Measurements from ENCODE around the gene ERP44. TPM values are rescaled to one million over a fixed set of nuclear protein-coding genes. Genes with fewer than 3 reads are reported as not detected.

The ERP44 gene
- total RNA-seq, 1 experiment from 2014 or later, result 10.1 TPM

DNA sequence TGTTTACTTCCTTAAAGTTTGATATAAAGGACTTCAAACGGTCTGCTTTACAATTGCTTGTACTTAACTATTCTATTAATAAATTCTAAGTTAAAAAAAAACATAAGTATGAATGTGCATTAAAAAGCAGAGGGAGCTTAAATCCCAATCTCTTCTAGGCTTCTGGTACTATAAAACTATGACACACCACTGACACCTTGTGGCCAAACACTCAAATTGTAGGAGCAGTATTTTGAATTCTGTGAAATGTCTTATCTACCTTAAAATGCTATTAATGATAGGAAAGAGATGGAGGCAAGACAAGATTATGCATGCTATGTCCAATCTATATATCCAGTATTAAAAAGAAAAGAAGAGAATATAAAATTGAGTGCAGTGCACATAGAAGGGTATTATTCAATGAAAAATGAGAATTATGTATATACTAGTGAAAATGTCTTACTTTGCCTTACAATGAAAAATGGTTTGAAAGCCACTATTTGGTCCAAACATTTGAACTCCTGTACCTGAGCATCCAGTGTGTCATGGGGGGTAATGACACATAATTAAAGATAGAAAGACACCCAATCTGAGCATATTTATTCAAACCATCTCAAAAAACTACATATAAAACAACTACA lies 87.6 kb downstream of the ERP44 start:
- DNase-seq (ENCODE audit: low read depth, low spot score) (no peak), ATAC-seq (no peak)
- in situ Hi-C loops (cut with HindIII; ENCODE audit: low pct_unique_long_range_greater_than_20kb, low sequenced_read_pairs), result no loop called here
- Histone ChIP-seq H3K27me3 (ENCODE audit: control insufficient read depth, insufficient read depth, low read length) (no peaks in the 10 kb centered on the region), H3K9me3 (ENCODE audit: control insufficient read depth, insufficient read depth, low read depth, low read length) (no peaks in the 10 kb centered on the region), H3K27ac (ENCODE audit: low read length) (no peak overlapping the region), H3K4me1 (ENCODE audit: control insufficient read depth, insufficient read depth, low read length) (no peaks in the 10 kb centered on the region), H3K4me3 (ENCODE audit: low read depth in 2 of 2, low read length in 2 of 2) (no peak overlapping the region), H3K36me3 (ENCODE audit: control insufficient read depth, insufficient read depth, low read length) (no peaks in the 10 kb centered on the region)
- intact Hi-C loops (cut with micrococcal nuclease; ENCODE audit: unreplicated experiment), result loop anchor here (5.0 to 10.0 kb wide), 3 partner anchors 189 to 849 kb away; partner anchors contain the start of gene NR4A3
- ChIA-PET POLR2A (no interaction called here), CTCF (no interaction called here)
- BruUV-seq (replicated peaks), result no TSS peak
- TF ChIP-seq, protein P1, sequence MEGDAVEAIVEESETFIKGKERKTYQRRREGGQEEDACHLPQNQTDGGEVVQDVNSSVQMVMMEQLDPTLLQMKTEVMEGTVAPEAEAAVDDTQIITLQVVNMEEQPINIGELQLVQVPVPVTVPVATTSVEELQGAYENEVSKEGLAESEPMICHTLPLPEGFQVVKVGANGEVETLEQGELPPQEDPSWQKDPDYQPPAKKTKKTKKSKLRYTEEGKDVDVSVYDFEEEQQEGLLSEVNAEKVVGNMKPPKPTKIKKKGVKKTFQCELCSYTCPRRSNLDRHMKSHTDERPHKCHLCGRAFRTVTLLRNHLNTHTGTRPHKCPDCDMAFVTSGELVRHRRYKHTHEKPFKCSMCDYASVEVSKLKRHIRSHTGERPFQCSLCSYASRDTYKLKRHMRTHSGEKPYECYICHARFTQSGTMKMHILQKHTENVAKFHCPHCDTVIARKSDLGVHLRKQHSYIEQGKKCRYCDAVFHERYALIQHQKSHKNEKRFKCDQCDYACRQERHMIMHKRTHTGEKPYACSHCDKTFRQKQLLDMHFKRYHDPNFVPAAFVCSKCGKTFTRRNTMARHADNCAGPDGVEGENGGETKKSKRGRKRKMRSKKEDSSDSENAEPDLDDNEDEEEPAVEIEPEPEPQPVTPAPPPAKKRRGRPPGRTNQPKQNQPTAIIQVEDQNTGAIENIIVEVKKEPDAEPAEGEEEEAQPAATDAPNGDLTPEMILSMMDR (IDR thresholded peaks at IDR 0.05), result peak; percentile 64; the same call in 1 of the 2 replicates
- no peak for TF ChIP-seq POLR2AphosphoS5 (IDR thresholded peaks at IDR 0.05; ENCODE audit: low read depth, low read length)

DNA sequence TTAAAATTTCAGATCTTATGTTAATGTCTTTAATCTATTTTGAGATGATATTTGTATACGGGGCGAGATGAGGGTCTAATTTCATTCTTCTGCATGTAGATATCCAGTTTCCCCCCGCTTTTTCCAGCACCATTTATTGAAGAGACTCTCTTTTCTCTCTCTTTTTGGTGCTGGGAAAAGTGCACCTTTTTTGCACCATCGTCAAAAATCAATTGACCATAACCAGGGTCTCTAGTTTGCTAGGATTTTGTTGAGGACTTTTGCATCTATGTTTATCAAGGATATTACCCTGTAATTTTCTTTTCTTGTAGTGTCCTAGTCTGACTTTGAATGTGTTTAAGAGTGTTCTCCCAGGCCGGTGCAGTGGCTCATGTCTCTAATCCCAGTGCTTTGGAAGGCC lies 99.0 kb downstream of the ERP44 start:
- DNase-seq (ENCODE audit: low read depth, low spot score) (no peak), ATAC-seq (no peak)
- POLR2A ChIA-PET, result no interaction called here
- TF ChIP-seq, protein P1 (IDR thresholded peaks at IDR 0.05), result no peak
- TF ChIP-seq TCF7L2 (IDR thresholded peaks at IDR 0.05; ENCODE audit: low read depth, low read length) (no peak), POLR2AphosphoS5 (IDR thresholded peaks at IDR 0.05; ENCODE audit: low read depth, low read length) (no peak), SIN3A (IDR thresholded peaks at IDR 0.05; ENCODE audit: borderline replicate concordance, insufficient read depth, low read depth, low read length) (no peak)
- TF ChIP-seq, protein P2, sequence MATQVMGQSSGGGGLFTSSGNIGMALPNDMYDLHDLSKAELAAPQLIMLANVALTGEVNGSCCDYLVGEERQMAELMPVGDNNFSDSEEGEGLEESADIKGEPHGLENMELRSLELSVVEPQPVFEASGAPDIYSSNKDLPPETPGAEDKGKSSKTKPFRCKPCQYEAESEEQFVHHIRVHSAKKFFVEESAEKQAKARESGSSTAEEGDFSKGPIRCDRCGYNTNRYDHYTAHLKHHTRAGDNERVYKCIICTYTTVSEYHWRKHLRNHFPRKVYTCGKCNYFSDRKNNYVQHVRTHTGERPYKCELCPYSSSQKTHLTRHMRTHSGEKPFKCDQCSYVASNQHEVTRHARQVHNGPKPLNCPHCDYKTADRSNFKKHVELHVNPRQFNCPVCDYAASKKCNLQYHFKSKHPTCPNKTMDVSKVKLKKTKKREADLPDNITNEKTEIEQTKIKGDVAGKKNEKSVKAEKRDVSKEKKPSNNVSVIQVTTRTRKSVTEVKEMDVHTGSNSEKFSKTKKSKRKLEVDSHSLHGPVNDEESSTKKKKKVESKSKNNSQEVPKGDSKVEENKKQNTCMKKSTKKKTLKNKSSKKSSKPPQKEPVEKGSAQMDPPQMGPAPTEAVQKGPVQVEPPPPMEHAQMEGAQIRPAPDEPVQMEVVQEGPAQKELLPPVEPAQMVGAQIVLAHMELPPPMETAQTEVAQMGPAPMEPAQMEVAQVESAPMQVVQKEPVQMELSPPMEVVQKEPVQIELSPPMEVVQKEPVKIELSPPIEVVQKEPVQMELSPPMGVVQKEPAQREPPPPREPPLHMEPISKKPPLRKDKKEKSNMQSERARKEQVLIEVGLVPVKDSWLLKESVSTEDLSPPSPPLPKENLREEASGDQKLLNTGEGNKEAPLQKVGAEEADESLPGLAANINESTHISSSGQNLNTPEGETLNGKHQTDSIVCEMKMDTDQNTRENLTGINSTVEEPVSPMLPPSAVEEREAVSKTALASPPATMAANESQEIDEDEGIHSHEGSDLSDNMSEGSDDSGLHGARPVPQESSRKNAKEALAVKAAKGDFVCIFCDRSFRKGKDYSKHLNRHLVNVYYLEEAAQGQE (IDR thresholded peaks at IDR 0.05; ENCODE audit: insufficient read depth in 1 of 2, low read depth in 2 of 2, low read length in 1 of 2), result no peak
- Histone ChIP-seq H3K36me3 (ENCODE audit: control insufficient read depth, insufficient read depth, low read length) (no peaks in the 10 kb centered on the region), H3K4me1 (ENCODE audit: control insufficient read depth, insufficient read depth, low read length) (no peaks in the 10 kb centered on the region), H3K27ac (ENCODE audit: low read length) (no peak overlapping the region), H3K27me3 (ENCODE audit: control insufficient read depth, insufficient read depth, low read length) (no peaks in the 10 kb centered on the region), H3K9me3 (ENCODE audit: control insufficient read depth, insufficient read depth, low read depth, low read length) (no peaks in the 10 kb centered on the region), H3K4me3 (ENCODE audit: low read depth in 2 of 2, low read length in 2 of 2) (no peak overlapping the region)
- in situ Hi-C loops (cut with HindIII; ENCODE audit: low pct_unique_long_range_greater_than_20kb, low sequenced_read_pairs) (no loop called here), intact Hi-C loops (cut with micrococcal nuclease; ENCODE audit: unreplicated experiment) (no loop called here)
- CTCF ChIA-PET, result no interaction called here
- BruUV-seq (replicated peaks), result no TSS peak

All from Panc1 (cell line).